Colon (tissue), 2 donors: ENCODE measurements around the gene SLC25A6.
"Not testable (repeated sequence)": the region's sequence is repeated elsewhere in the genome, so short reads cannot be mapped to it uniquely, and the experiment has no call there.

Source experiments
- FAIRE-seq: peaks from 2 replicates; lab custom pipeline; 2012; peaks lifted over from hg19 to GRCh38; lab: Jason Lieb, UNC
- donor health status: control.
- donor health status: control.

Gene SLC25A6

DNA sequence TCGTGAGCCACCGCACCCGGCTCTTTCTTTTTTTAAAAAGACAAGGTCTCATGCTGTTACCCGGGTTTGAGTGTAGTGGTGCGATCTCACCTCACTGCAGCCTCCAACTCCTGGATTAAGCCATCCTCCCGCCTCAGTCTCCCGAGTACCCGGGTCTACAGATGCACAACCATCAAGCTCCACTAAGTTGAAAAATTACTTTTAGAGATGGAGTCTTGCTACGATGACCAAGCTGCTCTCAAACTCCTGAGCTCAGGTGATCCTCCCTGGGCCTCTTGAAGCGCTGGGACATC lies 2.0 kb downstream of the SLC25A6 start:
- FAIRE-seq, result no peak

DNA sequence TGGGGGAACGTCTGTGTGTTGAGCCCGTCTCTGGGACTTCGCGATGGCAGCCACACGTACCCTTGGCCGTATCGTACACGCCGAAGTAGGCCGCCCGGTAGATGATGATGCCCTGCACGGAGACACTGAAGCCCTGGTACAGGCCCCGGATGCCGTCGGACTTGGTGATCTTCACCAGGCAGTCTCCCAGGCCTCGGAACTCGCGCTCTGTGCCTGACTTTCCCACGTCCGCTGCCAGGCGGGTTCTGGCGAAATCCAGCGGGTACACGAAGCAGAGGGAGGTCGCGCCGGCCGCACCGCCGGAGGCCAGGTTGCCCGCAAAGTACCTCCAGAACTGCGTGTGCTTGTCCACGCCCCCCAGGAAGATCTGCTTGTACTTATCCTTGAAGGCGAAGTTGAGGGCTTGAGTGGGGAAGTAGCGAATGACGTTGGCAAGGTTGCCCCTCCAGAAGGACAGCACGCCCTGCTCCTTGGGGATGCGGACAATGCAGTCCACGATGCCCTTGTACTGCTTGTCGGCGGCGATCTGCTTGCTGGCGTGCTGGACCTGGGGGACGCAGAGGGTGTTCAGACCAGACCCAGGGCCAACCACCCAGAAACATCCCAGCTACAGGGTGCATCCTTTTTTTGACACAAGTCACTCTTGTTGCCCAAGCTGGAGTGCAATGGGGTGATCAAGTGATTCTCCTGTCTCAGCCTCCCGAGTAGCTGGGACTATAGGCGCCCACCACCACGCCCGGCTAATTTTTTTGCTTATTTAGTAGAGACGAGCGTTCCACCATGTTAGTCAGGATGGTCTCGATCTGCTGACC lies 2.5 kb downstream of the SLC25A6 start:
- FAIRE-seq, result no peak

DNA sequence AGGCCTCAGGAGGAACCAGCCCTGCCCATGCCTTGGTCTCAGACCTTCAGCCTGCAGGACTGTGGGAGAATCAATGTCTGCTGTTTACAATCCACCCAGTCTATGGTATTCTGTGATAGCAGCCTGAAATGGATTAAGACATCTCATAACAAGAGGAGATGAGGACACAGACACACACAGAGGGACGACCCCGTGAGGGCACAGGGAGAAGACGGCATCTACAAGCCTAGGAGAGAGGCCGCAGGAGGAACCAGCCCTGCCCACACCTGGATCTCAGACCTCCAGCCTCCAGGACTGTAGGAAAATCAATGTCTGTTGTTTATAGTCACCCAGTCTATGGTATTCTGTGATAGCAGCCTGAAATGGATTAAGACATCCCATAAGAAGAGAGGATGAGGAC lies 3.3 kb downstream of the SLC25A6 start:
- FAIRE-seq, result no peak

DNA sequence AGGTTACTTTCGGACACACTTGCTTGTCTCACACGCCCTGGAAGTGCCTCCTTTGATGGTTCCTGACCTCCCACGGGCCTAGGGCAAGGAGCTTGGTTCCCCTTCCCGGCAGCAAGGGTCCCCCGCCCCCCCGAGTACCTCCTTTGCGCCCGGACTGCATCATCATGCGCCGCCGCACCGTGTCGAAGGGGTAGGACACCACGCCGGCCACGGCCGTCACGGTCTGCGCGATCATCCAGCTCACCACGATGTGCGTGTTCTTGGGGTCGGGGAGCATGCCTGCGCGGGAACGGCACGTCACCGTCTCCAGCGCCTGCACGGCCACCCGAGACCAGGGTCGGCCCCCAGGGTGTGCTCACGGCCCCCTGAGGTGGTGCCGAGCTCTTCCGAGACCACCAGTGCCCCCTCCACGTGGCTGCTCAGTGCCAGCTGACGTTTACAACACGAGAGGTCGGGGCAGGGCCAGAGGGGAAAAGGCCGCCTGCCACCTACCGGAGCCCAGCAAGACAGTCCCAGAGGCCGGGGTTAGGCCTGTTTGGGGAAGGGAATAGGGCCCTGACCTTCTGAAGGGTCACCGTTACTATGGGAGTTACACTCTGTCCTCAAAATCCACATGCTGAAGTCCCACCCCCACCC lies 4.7 kb downstream of the SLC25A6 start:
- FAIRE-seq, result no peak

DNA sequence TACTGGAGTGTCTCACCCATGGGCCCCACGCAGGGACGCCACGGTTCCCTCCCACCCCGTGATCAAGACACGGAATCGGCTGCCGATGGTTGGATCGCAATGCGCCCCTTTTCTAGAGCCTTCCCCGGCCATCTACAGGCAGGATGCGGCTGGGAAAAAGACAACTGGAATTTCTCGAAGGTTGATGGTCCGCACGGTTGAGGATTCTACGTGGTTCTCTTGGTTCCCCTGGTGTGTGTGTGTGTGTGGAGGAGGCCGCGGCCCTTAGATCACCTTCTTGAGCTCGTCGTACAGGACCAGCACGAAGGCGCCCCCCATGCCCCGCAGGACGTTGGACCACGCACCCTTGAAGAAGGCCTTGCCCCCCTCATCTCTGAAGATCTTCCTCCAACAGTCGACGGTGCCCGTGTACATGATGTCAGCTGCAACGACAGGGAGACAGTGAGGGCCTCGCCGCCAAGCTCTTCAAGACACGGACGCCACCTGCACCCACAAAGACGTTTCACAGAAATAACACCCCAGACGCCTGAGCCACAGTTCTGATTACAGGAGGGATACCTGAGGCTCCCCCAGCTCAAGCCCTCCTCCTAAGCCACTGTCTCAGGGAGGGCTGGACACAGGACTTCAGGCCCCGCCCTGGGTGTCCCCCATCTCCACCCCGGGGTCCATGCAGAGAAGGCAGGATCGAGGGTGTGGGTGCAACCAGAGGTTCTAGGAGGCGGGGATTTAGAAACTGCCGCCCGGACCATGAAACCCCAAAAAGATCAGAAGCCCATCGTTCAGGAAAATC lies 5.4 kb downstream of the SLC25A6 start:
- FAIRE-seq, result no peak

DNA sequence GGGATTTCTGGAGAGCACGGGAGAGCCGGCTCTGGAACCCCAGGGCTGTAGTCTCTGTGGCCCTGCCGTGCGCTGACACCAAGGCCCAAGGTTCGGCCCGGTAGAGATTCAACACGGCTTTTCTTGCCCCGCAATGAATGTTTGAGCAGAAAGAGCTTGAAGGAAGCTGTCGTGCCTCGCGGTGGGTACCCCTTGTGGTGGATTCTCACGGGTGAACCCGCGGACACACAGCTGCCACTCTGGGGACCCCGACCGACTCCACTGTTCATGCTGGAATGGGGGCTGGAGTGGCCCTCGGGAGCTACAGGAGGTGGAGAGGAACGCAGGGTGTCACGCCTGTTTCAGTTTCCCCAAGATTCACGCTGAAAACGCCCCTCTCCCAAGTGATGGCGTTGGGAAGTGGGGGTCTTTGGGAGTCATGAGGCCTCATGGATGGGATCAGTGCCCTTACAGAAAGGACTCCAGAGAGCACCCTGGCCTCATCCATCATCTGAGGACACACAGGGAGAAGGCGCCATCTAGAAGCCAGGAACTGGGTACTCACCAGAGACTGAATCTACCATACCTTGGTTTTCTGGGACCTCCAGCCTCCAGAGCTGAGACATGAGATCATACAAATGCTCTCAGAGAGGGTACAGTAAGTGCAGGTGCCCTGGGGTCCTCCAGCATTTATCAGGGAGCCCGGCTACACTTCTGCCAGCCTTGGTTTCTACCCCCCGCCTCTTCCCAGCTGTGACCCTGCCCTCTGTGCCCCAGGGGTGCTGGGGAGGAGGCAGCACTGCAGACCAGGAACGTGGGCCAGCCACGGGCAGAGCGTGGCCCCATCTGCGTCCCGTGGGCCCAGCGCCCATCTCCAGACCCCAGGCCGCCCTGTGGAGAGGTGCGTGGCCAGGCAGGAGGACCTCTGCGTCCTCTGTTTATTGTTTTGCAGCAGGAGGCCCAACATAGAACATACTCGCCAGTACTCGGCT lies 6.4 kb downstream of the SLC25A6 start:
- no peak for FAIRE-seq

DNA sequence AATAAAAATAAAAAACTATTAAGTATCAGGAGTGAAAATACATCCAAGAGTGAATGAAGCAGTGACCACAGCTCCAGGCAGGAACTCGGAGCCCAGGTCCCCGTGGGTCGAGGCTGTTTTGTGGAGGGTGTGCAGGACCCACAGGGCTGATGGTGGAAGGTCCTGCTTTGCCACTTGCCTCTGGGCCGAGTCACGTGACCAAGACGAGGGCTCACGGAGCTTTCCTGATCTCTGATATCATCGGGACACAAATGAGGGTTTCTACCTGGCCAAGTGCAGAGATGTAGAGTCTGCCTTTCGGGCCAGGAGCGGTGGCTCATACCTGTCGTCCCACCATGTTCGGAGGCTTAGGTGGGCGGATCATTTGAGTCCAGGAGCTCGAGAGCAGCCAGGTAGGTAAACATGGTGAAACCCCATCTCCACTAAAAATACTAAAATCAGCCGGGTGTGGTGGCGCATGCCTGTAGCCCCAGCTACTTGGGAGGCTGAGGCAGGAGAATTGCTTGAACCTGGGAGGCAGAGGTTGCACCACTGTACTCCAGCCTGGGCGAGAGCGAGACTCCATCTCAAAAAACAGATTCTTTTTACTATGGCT lies 7.2 kb downstream of the SLC25A6 start:
- FAIRE-seq, result no peak

DNA sequence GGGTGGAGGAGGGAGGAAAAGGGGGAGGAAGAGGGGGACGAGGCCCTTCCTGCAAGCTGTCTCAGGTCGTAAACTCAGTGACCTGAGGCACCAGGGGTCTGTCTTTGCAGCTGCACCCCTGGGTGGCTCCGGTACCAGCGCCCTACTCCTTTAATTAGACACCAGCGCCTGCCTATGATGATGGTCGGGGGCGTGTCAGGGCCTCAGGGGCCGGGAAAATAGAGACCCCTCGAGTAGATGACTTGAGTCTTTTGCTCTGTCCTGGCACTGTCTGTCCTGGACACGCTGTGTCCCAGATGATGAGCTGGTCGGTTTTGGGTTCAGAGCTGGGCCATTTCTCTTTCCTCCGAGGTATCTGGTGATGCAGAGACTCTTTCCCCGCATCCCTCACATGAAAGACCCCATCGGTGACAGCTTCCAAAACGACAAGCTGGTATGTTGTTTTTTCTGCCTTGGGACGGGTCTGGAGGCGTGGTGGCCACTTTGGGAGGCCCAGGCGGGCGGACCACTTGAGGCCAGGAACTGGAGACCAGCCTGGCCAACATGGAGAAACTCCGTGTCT lies 11.2 kb downstream of the SLC25A6 start:
- FAIRE-seq, result no peak

GRCh38 chrX:1378306-1378759 lies 13.6 kb downstream of the SLC25A6 start:
- FAIRE-seq, result no peak

- FAIRE-seq, result no peak
Measured at GRCh38 chrX:1368385-1368698, 23.6 kb downstream of the SLC25A6 start.

DNA sequence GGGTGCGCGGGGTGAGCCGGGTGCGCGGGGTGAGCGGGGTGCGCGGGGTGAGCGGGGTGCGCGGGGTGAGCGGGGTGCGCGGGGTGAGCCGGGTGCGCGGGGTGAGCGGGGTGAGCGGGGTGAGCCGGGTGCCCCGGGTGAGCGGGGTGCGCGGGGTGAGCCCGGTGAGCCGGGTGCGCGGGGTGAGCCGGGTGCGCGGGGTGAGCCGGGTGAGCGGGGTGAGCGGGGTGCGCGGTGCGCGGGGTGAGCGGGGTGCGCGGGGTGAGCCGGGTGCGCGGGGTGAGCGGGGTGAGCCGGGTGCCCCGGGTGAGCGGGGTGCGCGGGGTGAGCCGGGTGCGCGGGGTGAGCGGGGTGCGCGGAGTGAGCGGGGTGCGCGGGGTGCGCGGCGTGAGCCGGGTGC lies 25.6 kb downstream of the SLC25A6 start:
- FAIRE-seq, result not testable (repeated sequence)

- no peak for FAIRE-seq
Measured at GRCh38 chrX:1361910-1362309, 30.0 kb downstream of the SLC25A6 start.

GRCh38 chrX:1361275-1361674 lies 30.6 kb downstream of the SLC25A6 start:
- FAIRE-seq, result no peak

GRCh38 chrX:1360171-1360570 lies 31.7 kb downstream of the SLC25A6 start:
- no peak for FAIRE-seq

DNA sequence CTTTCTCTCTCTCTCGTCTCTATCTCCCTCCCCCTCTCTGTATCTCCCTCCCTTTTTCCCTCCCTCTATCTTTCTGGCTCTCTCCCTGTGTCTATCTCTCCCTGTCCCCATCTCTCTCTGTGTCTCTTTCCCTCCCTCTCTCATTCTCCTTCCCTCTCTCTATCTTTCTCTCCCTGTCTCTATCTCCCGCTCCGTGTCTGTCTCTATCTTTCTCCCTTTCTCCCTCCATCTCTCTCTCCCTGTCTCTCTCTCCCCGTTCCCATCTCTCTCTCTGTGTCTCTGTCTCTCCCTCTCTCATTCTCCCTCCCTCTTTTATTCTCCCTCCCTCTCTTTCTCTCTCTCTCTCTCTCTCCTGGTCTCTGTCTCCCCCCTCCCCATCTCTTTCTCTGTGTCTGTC lies 32.4 kb downstream of the SLC25A6 start:
- no peak for FAIRE-seq

GRCh38 chrX:1358793-1359476 lies 33.0 kb downstream of the SLC25A6 start:
- FAIRE-seq, result no peak

DNA sequence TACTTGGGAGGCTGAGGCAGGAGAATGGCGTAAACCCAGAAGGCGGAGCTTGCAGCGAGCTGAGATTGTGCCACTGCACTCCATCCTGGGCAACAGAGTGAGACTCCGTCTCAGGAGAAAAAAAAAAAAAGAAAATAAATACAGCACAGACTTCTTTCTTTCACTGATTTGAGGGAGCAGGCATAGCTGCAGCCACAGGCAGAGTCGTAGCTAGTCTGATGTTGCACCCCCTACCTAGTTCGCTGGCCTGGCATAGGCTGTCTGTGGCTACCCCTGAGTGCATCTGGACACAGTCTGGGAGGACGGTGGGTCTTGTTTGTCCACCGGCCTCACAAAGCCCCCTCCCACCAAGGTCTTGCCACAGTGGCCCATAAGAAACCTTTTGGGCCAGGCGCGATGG lies 33.9 kb downstream of the SLC25A6 start:
- FAIRE-seq, result no peak

GRCh38 chrX:1355131-1356046 lies 36.5 kb downstream of the SLC25A6 start:
- FAIRE-seq, result no peak
